Left forelimb (tissue), 1 donor: ENCODE measurements around the gene VAX1.
"Not testable (repeated sequence)": the region's sequence is repeated elsewhere in the genome, so short reads cannot be mapped to it uniquely, and the experiment has no call there.

ENCODE experiments used
- DNase-seq: peaks from one replicate; pipeline ENCODE4 v3.0.0-alpha.2; 2018; ENCODE audit warnings: low spot score

VAX1 gene

GRCh38 chr10:117135026-117135372 lies 3.1 kb downstream of the VAX1 start:
- DNase-seq: no peak

- DNase-seq: no peak
These were observed 3.6 kb downstream of the VAX1 start for GRCh38 chr10:117134306-117135025.

DNA sequence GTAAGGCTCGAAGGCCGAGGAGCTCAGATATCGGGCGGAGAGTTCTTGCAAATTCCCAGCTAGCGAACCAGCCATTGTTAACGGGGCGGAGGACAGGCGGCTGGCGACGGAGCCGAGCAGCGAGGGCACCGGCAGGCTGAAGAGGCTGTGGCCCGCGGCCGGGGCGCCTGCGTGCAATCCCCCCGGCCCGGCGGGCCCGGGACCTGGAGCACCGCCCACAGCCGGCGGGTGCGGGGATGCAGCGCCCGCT lies 4.1 kb downstream of the VAX1 start:
- DNase-seq: no peak

DNA sequence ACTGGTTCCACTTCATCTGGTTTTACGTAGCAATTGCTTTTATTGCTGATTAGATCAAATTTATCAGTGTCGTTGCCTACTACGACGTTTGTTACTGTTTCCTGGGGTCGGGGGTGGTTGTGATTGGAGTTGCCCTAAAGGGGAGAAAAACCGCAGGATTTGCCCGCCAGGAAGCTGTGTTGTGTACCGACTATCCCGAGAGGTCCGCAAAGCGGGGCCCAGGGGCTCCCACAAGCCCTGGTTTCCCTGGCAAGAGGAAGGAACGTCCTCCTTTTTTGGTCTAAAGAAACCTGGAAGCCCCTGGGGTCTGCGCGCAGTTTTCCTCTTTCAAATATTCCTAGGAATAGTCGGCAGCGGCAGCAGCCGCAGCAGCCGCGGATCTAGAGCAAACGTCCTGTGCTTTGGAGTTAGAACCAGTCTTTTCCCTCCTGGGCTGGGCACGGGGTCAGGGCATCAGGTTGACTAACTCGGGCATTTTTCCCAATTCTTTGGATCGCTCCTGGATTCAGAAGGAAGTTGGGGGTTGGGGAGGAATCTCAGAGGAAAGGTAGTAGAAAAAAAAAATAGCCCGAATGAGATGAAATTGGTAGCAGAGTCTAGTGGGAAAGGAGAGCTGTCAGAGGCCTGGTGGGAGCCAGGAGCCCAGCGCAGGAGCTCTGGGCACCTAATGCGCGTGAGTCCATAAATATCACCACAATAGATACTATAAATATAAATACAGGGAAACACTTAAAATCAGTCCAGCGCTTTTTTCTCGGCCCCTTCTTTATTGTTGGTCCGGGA lies 4.6 kb downstream of the VAX1 start:
- no peak for DNase-seq

DNA sequence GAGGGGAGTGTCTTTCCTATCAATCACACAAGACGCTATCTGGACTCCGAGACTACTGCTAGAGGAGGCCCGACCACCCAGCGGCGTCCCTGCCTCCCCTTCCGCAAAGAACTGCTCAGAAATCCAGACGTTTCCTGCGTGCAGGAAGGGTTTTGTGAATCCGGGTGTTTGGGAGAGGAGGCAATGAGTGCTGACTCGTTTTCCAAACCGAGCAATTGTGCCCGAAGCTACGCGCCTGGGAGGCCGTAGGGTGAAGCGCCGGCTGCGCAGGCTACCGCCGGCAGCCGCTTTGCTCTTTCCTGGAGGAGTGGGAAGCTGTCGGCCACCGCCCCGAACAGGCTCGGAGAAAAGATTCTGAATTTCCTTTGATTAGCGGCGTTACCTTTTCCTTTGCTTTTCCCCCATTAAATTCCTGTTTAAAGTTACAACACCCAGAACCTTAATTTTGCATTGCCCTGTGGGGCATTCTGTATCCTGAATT lies 5.3 kb downstream of the VAX1 start:
- no peak for DNase-seq

- DNase-seq: no peak
These were observed 6.4 kb downstream of the VAX1 start for GRCh38 chr10:117131376-117132327.

GRCh38 chr10:117130862-117131375 lies 7.2 kb downstream of the VAX1 start:
- DNase-seq: no peak

GRCh38 chr10:117130346-117130745 lies 7.7 kb downstream of the VAX1 start:
- no peak for DNase-seq

DNA sequence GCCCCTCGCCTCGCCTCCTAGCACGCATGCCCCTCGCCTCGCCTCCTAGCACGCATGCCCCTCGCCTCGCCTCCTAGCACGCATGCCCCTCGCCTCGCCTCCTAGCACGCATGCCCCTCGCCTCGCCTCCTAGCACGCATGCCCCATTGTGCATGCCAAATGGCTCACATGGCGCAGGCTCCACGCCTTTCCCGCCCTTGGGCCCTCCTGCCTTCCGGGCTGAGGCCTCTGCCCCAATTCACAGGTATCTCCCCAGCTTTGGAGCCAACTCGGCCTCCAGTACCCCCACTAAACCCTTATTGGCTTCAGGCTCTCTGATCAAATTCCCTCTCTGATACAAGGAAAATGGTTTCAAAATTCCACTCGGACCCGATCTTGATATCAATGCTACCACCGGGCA lies 11.4 kb downstream of the VAX1 start:
- DNase-seq: not testable (repeated sequence)

- DNase-seq: no peak
These were observed 12.0 kb downstream of the VAX1 start for GRCh38 chr10:117126034-117126433.

- no peak for DNase-seq
These were observed 25.9 kb downstream of the VAX1 start for GRCh38 chr10:117112220-117112619.

DNA sequence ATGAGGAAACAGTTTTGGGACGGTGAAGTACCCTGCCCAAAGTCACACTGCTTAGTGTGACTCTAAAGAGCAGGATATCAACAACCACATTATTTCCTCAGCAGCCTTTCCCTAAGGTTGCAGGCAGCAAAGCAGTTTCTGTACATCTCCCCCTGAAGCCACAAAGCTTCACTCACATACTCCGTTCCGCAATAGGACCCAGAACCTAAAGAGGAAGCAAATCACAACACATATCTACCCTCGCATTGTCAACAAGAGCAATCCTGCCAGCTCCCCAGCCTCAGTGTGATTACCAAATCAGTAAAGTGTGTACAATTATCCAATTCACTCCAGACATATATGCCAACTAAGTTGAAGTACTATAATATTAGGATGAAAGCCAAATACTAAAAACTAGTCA lies 30.8 kb downstream of the VAX1 start:
- no peak for DNase-seq

GRCh38 chr10:117096599-117097201 lies 41.4 kb downstream of the VAX1 start:
- DNase-seq: no peak

DNA sequence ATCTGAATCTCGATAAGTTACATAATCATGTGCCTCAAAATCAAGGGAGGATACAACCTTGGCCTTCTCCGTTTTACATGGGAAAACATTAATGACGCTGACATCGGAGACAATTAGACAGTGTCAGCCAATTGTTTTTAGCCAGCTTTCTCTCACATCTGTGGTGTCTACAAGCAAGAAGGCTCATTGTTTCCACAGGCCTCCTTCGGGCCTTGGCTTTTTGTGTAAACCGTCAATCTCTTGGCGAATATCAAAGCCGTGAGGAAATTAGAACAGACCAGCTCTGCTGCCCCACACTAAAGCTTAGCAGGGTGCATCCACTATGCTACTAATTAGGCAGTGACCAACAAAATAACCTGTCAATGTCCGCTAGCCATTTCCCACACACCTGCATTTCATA lies 43.2 kb downstream of the VAX1 start:
- DNase-seq: no peak

GRCh38 chr10:117092386-117092785 lies 45.7 kb downstream of the VAX1 start:
- no peak for DNase-seq

- no peak for DNase-seq
These were observed 47.2 kb downstream of the VAX1 start for GRCh38 chr10:117090834-117091233.

DNA sequence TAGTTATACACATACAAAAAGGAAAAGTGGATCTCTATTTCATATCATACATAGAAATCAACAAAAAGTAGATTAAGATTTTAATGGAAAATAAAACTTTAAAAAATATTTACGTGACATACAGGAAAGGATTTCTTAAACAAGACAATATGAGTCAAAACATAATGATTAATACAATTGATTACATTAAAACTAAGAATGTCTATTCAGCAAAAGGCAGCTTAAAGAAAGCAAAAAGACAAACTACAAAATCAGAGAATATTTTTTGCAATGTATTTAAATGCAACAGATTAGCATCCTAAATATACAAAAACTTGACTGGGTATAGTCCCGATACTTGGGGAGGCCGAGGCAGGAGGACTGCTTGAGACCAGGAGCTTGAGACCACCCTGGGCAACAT lies 50.5 kb downstream of the VAX1 start:
- no peak for DNase-seq

GRCh38 chr10:117086546-117086945 lies 51.5 kb downstream of the VAX1 start:
- DNase-seq: no peak

GRCh38 chr10:117084421-117085246 lies 53.4 kb downstream of the VAX1 start:
- DNase-seq: not testable (repeated sequence)
